ENCODE results near the gene HMGXB3. TPM values are rescaled to one million over a fixed set of nuclear protein-coding genes. Genes with fewer than 3 reads are reported as not detected.

The HMGXB3 gene
- total RNA-seq, 4 donors from 2014 or later: 23.6 to 44.6 (median 29.4) TPM

DNA sequence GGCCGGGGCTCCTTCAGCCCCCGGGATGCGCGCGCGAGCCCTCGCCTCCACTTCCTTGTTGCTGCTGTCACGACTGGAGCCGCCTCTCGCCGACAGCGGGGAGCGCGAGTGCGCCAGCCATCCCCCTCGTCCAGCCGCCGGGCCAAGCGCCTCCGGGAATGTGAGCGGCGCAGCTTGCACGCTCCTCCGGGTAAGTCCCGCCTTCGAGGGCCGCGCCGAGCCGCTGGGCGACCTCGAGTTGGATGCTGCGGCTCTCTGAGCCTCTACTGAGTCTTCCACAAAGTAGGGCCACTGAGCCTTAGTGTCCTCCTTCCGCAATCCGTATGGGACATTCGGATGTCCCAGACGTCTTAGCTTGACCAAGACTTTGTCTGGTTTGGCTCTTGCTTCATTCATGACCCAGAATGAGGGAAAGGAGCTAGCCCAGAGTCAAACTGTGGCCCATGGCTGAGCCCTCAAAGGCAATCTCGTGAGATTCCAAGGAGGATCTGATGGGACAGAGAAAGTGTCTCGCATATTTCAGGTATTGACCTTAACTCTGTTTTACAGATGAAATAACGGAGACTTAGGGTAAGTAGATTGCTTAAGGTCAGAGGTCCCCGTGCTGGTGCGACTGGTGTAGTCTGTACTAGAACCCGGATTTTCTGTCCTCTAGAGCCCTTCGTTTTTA is 586 bp downstream of the HMGXB3 start:
- TF ChIP-seq, protein P1, sequence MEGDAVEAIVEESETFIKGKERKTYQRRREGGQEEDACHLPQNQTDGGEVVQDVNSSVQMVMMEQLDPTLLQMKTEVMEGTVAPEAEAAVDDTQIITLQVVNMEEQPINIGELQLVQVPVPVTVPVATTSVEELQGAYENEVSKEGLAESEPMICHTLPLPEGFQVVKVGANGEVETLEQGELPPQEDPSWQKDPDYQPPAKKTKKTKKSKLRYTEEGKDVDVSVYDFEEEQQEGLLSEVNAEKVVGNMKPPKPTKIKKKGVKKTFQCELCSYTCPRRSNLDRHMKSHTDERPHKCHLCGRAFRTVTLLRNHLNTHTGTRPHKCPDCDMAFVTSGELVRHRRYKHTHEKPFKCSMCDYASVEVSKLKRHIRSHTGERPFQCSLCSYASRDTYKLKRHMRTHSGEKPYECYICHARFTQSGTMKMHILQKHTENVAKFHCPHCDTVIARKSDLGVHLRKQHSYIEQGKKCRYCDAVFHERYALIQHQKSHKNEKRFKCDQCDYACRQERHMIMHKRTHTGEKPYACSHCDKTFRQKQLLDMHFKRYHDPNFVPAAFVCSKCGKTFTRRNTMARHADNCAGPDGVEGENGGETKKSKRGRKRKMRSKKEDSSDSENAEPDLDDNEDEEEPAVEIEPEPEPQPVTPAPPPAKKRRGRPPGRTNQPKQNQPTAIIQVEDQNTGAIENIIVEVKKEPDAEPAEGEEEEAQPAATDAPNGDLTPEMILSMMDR (IDR thresholded peaks at IDR 0.05; ENCODE audit: low read depth): no peak

DNA sequence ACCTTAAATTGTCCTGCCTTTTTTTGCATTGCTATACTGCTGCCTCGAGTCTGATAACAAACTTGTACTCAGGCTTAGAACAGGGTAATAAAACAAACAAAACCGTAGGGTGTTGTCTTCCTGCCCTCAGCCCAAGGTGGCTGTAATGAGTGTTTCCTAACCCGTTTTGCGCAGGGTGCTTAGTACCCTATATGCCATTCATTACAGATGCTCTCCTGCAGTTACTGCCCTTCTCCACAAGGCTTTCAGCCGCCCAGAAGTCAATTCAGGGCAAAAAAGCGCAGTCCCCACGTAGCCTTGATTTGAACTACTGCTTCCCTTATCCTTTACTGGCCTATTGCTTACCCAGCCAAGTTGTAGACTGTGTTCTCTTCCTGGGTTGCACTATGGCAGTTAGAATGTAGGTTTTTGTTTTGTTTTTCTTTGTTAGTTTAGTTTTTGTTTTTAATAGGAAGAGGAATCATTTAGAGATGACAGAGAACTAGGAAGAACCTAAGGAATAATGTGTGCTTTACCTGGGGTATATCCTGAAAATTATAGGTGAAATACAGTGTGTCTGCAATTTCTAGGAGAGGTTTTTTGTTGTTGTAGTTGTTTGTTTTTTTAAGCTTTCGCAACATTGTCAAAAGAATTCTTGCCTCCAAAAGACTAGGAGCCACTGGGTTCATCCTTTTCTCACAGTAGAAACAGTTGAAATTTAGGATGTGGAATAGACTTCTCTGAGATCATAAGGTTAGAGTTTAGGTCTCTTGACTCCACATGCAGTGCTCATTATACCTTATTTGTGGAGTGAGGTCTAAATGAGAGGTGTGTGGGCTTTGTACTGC is 1.3 kb downstream of the HMGXB3 start:
- TF ChIP-seq, protein P1 (IDR thresholded peaks at IDR 0.05; ENCODE audit: low read depth): no peak

DNA sequence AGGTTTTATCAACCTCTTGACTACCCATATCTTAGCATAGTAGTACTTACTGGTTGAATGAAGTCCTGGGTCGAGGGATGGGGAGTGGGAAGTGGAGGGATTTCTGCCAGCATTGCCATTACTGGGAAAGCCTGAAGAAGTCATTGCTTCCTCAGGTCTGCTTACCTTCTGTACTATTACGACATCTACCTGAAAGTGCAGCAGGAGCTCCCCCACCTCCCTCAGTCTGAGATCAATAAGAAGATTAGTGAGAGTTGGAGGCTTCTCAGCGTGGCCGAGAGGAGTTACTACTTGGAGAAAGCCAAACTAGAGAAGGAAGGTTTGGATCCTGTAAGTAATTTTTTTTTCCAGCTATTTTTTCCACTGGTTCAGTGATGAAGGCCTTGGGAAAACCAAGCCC is 5.8 kb downstream of the HMGXB3 start:
- TF ChIP-seq, protein P1 (IDR thresholded peaks at IDR 0.05; ENCODE audit: low read depth): no peak

DNA sequence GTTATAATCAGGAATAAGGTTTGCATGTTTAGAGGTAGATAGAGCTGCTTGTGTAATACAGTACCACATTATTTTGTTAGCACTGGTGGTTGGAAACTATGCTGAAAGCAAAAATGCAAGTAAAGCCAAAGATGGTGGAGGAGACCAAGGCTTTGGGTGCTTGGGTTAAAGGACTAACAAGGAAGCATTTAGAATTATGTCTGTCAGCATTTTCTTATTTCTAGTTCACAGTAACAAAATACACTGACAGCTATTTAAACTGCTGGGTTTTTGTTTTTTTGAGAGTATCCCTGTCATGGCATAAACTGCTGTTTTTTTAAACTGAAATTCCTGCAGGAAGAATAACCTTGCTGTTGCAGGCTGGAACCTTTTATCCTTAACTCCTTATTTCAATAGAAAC is 6.5 kb downstream of the HMGXB3 start:
- TF ChIP-seq, protein P1 (IDR thresholded peaks at IDR 0.05; ENCODE audit: low read depth): no peak

DNA sequence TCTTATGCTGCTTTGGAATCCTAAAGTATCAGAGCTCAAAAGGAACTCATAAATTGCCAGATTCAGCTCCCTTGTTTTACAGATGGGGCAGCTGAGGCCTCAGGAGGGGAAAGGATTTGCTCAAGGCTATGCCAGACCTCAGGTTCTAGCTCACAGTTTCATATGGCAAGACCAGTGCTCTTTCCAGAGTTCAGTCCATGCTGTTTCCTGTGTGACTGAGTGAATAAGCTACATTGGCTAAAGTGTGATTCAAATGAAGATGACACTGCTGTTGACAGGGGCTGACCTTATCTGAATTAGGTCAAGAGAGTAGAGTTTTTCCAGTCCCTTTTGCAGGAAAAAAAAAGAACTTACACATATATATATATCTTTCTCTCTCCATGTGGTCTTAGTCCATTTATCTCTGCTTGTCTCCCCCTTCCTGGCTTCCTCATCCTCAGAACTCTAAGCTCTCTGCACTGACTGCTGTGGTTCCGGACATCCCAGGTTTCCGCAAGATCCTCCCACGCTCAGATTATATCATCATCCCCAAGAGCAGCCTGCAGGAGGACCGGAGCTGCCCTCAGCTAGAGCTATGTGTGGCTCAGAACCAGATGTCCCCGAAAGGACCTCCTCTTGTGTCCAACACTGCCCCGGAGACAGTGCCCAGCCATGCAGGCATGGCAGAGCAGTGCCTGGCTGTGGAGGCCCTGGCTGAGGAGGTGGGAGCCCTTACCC is 9.3 kb downstream of the HMGXB3 start:
- TF ChIP-seq, protein P1 (IDR thresholded peaks at IDR 0.05; ENCODE audit: low read depth): no peak

DNA sequence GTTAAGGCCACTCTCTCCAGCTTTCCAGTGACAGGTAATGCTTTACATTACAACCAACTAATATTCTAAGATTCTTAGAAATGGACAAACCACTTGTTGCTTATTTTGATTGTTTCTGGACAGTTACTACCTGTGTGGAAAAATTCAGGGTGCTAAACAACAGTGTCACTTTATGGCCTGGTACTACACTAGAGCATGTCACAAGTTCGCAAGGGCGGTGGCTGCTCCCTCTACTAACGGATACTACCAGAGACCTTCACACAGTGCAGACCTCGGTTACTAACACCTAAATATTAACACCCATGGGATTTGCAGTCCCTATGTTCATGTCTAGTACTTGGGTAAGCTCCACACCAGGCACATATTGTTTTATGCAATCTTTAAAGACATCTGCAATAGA is 13.4 kb downstream of the HMGXB3 start:
- TF ChIP-seq, protein P1 (IDR thresholded peaks at IDR 0.05; ENCODE audit: low read depth): no peak

DNA sequence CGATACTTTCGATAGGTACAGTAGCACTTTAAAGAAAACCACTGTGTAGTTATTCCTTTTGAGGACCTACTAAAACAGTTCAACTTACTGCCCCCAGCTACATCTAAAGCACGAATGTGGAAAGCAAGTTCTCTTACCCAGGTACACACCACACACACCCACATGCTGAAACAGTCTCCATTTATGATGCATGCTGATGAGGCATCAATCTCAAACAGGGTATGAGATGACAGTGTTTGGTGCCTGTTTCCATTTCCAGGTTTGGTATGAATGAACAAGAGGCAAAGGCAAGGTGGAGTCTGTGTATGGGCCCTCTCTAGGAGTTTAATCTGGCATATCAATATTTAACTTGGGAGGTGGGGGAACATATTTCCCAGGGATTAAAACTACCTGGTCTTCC is 13.9 kb downstream of the HMGXB3 start:
- TF ChIP-seq, protein P1 (IDR thresholded peaks at IDR 0.05; ENCODE audit: low read depth): no peak

Measured in subcutaneous adipose tissue (tissue), 4 donors.